PC-3 (cell line): ENCODE measurements around the gene CUZD1. TPM values are rescaled to one million over a fixed set of nuclear protein-coding genes. Genes with fewer than 3 reads are reported as not detected.
"Not testable (repeated sequence)": the region's sequence is repeated elsewhere in the genome, so short reads cannot be mapped to it uniquely, and the experiment has no call there.

ENCODE experiments used
- ATAC-seq: fragments of 200-7000 bp; cut with Tn5 transposase; 2 replicates; pipeline ENCODE4 v1.9.1; 2020; ENCODE audit warnings: mild to moderate bottlenecking, moderate library complexity
- BruUV-seq: library from RNA; stranded (reverse); fragments of 400-500 nt; replicated peaks from 2 replicates; lab custom pipeline; 2021; lab: Mats Ljungman, UMichigan
- CTCF ChIA-PET: fragments of 300-600 bp; sonication (Branson Sonifier 250); formaldehyde crosslinking; loops from one replicate; lab custom pipeline; 2022; ENCODE audit warnings: antibody characterized with exemption; lab: Charles Lee
- POLR2A ChIA-PET: fragments of 300-600 bp; sonication (Branson Sonifier 250); formaldehyde crosslinking; loops from one replicate; lab custom pipeline; 2022; ENCODE audit warnings: antibody characterized with exemption; ENCODE audit not compliant: unreplicated experiment; lab: Charles Lee
- DNase-seq: peaks from one replicate; pipeline ENCODE4 v3.0.0-alpha.2; 2015
- H2AFZ ChIP-seq: fragments of 300-600 bp; sonication (generic); 2 replicates; pipeline ENCODE4 v1.6.0; 2016; ENCODE audit warnings: antibody characterized with exemption, low read length
- H3F3A ChIP-seq: fragments of 300-600 bp; sonication (generic); one replicate; pipeline ENCODE4 v1.6.0; 2017; ENCODE audit warnings: antibody characterized with exemption, low read length, control low read depth, mild to moderate bottlenecking; ENCODE audit not compliant: unreplicated experiment
- H3K27ac ChIP-seq: fragments of 300-600 bp; sonication (generic); 2 replicates; pipeline ENCODE4 v1.5.1; 2016; ENCODE audit warnings: mild to moderate bottlenecking, low read length
- H3K27me3 ChIP-seq: fragments of 300-600 bp; sonication (generic); 2 replicates; pipeline ENCODE4 v1.6.1; 2016; ENCODE audit warnings: low read length, mixed read lengths
- H3K36me3 ChIP-seq: fragments of 300-600 bp; sonication (generic); 2 replicates; pipeline ENCODE4 v1.6.1; 2016; ENCODE audit warnings: low read depth, mixed run types, low read length, mixed read lengths
- H3K4me1 ChIP-seq: fragments of 300-600 bp; sonication (generic); 2 replicates; pipeline ENCODE4 v1.5.1; 2016; ENCODE audit warnings: low read length; ENCODE audit not compliant: insufficient read depth
- H3K4me2 ChIP-seq: fragments of 300-600 bp; sonication (generic); 2 replicates; pipeline ENCODE4 v1.6.0; 2016; ENCODE audit warnings: low read length
- H3K4me3 ChIP-seq: fragments of 300-600 bp; sonication (generic); 2 replicates; pipeline ENCODE4 v1.5.1; 2016; ENCODE audit warnings: mild to moderate bottlenecking, low read length, mixed read lengths
- H3K79me2 ChIP-seq: fragments of 300-600 bp; sonication (generic); 2 replicates; pipeline ENCODE4 v1.6.1; 2017; ENCODE audit warnings: low read length, mixed read lengths
- H3K9ac ChIP-seq: fragments of 300-600 bp; sonication (generic); 2 replicates; pipeline ENCODE4 v1.6.0; 2016; ENCODE audit warnings: mild to moderate bottlenecking, low read length
- H3K9me2 ChIP-seq: fragments of 300-600 bp; sonication (generic); replicated peaks from 2 replicates; pipeline ENCODE4 v1.6.1; 2016; ENCODE audit warnings: mixed run types, low read length, mixed read lengths
- H3K9me3 ChIP-seq: fragments of 300-600 bp; sonication (generic); 2 replicates; pipeline ENCODE4 v1.6.1; 2016; ENCODE audit warnings: low read length, mixed read lengths
- H4K20me1 ChIP-seq: fragments of 300-600 bp; sonication (generic); 2 replicates; pipeline ENCODE4 v1.6.1; 2016; ENCODE audit warnings: low read length, mixed read lengths
- CTCF ChIP-seq: fragments of 300-600 bp; sonication (generic); conservative IDR thresholded peaks from 2 replicates; pipeline ENCODE4 v1.5.1; 2017; ENCODE audit warnings: antibody characterized with exemption, low read depth, mild to moderate bottlenecking, low read length
- EZH2 ChIP-seq: fragments of 300-600 bp; sonication (generic); IDR thresholded peaks from one replicate; pipeline ENCODE4 v1.6.1; 2017; ENCODE audit warnings: antibody characterized with exemption, mild to moderate bottlenecking, low read length; ENCODE audit not compliant: unreplicated experiment
- EZH2phosphoT487 ChIP-seq: fragments of 300-600 bp; sonication (generic); IDR thresholded peaks from 2 replicates; pipeline ENCODE4 v1.6.1; 2018; ENCODE audit warnings: mild to moderate bottlenecking, antibody characterized with exemption, low read length, borderline replicate concordance
- intact Hi-C: fragments of 100-400 bp; cut with micrococcal nuclease; formaldehyde crosslinking; loops from 2 replicates; pipeline ENCODE4 v1.9.0; 2023
- total RNA-seq: library from RNA; depleted of rRNA; stranded (reverse); fragments of >200 nt; gene quantifications from 2 replicates; pipeline ENCODE4 v1.2.3, GENCODE V29; 2014

Gene CUZD1
- total RNA-seq, 1 experiment from 2014 or later, result 0.36 TPM

GRCh38 chr10:122859527-122859926 lies 13.9 kb upstream of the CUZD1 start:
- intact Hi-C loops, result no loop called here
- Histone ChIP-seq H3F3A (no peaks in the 10 kb centered on the region), H3K4me2 (no peak overlapping the region), H3K36me3 (peaks cover 8% of the 10 kb centered on the region), H3K9me3 (no peaks in the 10 kb centered on the region), H3K27me3 (no peaks in the 10 kb centered on the region), H3K4me3 (no peak overlapping the region), H3K27ac (no peak overlapping the region), H2AFZ (no peak overlapping the region), H3K9ac (no peak overlapping the region), H4K20me1 (no peaks in the 10 kb centered on the region), H3K4me1 (peaks cover 56% of the 10 kb centered on the region), H3K79me2 (peaks cover 91% of the 10 kb centered on the region), H3K9me2 (no peaks in the 10 kb centered on the region)
- ATAC-seq (no peak), DNase-seq (no peak)
- no peak for TF ChIP-seq EZH2phosphoT487
- TF ChIP-seq CTCF, result no peak
- TF ChIP-seq EZH2, result no peak
- ChIA-PET POLR2A (no interaction called here), CTCF (no interaction called here)
- BruUV-seq, result no TSS peak

GRCh38 chr10:122858042-122858441 lies 12.4 kb upstream of the CUZD1 start:
- H3F3A ChIP-seq, ATAC-seq, H4K20me1 ChIP-seq, POLR2A ChIA-PET, intact Hi-C loops, H3K36me3 ChIP-seq, H3K9me2 ChIP-seq, H2AFZ ChIP-seq, H3K27ac ChIP-seq, H3K4me3 ChIP-seq, H3K9me3 ChIP-seq, CTCF ChIA-PET, H3K27me3 ChIP-seq, DNase-seq, H3K4me2 ChIP-seq, H3K9ac ChIP-seq, BruUV-seq: not testable (repeated sequence)
- Histone ChIP-seq H3K79me2 (peaks cover 90% of the 10 kb centered on the region), H3K4me1 (peaks cover 62% of the 10 kb centered on the region)

- TF ChIP-seq EZH2, result no peak
- no peak for TF ChIP-seq EZH2phosphoT487
- TF ChIP-seq CTCF, result no peak
- no peak for DNase-seq
- Histone ChIP-seq H3K4me2 (no peak overlapping the region), H3K4me3 (no peak overlapping the region), H3K27ac (no peak overlapping the region), H4K20me1 (no peaks in the 10 kb centered on the region), H3F3A (peaks cover 9% of the 10 kb centered on the region), H3K27me3 (no peaks in the 10 kb centered on the region), H3K79me2 (peaks cover 85% of the 10 kb centered on the region), H3K9me2 (no peaks in the 10 kb centered on the region), H3K36me3 (peaks cover 8% of the 10 kb centered on the region), H2AFZ (no peak overlapping the region), H3K4me1 (peaks cover 70% of the 10 kb centered on the region), H3K9ac (no peak overlapping the region), H3K9me3 (no peaks in the 10 kb centered on the region)
- intact Hi-C loops, result no loop called here
- no TSS peak for BruUV-seq
- ATAC-seq, result no peak
- ChIA-PET POLR2A (no interaction called here), CTCF (no interaction called here)
Measured at GRCh38 chr10:122856902-122857301, 11.2 kb upstream of the CUZD1 start.
